ENCODE measurements around the gene ZNF532.

ZNF532 gene

DNA sequence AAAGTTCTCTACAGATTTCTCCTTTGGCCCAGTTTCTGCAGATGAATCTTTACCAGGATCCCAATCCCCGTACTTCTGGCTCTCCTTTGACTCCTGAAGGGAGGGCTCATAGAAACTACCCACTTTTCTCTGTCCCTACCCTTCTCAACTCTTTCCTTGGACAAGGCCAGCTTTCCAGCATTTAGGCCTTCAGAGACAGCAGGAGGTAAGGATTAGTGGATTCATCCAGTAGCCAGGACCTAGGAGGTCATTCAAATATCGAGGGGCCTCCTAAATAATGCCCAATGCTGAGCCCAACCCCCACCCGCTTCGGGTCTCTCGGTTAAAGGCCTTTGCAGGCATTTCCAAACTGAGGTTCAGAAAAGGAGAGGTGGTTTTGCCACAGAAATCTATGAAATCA, 4.8 kb upstream of the ZNF532 start:
- no peak for DNase-seq (ENCODE audit: low read depth)
- TF ChIP-seq, protein P1, sequence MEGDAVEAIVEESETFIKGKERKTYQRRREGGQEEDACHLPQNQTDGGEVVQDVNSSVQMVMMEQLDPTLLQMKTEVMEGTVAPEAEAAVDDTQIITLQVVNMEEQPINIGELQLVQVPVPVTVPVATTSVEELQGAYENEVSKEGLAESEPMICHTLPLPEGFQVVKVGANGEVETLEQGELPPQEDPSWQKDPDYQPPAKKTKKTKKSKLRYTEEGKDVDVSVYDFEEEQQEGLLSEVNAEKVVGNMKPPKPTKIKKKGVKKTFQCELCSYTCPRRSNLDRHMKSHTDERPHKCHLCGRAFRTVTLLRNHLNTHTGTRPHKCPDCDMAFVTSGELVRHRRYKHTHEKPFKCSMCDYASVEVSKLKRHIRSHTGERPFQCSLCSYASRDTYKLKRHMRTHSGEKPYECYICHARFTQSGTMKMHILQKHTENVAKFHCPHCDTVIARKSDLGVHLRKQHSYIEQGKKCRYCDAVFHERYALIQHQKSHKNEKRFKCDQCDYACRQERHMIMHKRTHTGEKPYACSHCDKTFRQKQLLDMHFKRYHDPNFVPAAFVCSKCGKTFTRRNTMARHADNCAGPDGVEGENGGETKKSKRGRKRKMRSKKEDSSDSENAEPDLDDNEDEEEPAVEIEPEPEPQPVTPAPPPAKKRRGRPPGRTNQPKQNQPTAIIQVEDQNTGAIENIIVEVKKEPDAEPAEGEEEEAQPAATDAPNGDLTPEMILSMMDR (conservative IDR thresholded peaks at IDR 0.05; ENCODE audit: low read depth, low read length): no peak
- H3K4me3 ChIP-seq (ENCODE audit: low read length): no peak overlapping the region

GRCh38 chr18:58860747-58861231, 3.9 kb upstream of the ZNF532 start:
- no peak for DNase-seq (ENCODE audit: low read depth)
- H3K4me3 ChIP-seq (ENCODE audit: low read length): no peak overlapping the region
- TF ChIP-seq, protein P1 (conservative IDR thresholded peaks at IDR 0.05; ENCODE audit: low read depth, low read length): no peak

- TF ChIP-seq, protein P1 (conservative IDR thresholded peaks at IDR 0.05; ENCODE audit: low read depth, low read length): no peak
- no peak for DNase-seq (ENCODE audit: low read depth)
- no peak overlapping the region for H3K4me3 ChIP-seq (ENCODE audit: low read length)
Measured at GRCh38 chr18:58861353-58861752, 3.3 kb upstream of the ZNF532 start.

- DNase-seq (ENCODE audit: low read depth): no peak
- no peak overlapping the region for H3K4me3 ChIP-seq (ENCODE audit: low read length)
- TF ChIP-seq, protein P1 (conservative IDR thresholded peaks at IDR 0.05; ENCODE audit: low read depth, low read length): no peak
Measured at GRCh38 chr18:58861861-58862301, 2.8 kb upstream of the ZNF532 start.

DNA sequence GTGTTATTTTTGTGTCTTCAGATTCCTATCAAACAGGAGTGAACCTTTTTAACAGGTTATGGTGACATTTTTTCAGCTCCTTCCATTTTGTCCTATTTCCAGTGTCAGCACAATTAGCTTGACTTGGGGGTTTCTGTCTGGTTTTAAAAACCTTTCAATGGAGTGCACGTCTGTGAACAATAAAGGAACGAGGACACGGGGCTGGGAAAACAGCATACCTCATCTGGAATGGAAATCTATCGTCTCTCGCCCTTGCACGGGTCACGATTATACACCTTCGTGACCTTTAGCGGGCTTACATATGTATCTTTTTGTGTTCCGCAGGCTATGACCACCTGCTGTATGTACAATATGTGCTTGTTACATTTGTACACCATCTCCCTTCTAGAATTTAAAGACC, 2.3 kb upstream of the ZNF532 start:
- TF ChIP-seq, protein P1 (conservative IDR thresholded peaks at IDR 0.05; ENCODE audit: low read depth, low read length): no peak
- no peak overlapping the region for H3K4me3 ChIP-seq (ENCODE audit: low read length)
- no peak for DNase-seq (ENCODE audit: low read depth)

DNA sequence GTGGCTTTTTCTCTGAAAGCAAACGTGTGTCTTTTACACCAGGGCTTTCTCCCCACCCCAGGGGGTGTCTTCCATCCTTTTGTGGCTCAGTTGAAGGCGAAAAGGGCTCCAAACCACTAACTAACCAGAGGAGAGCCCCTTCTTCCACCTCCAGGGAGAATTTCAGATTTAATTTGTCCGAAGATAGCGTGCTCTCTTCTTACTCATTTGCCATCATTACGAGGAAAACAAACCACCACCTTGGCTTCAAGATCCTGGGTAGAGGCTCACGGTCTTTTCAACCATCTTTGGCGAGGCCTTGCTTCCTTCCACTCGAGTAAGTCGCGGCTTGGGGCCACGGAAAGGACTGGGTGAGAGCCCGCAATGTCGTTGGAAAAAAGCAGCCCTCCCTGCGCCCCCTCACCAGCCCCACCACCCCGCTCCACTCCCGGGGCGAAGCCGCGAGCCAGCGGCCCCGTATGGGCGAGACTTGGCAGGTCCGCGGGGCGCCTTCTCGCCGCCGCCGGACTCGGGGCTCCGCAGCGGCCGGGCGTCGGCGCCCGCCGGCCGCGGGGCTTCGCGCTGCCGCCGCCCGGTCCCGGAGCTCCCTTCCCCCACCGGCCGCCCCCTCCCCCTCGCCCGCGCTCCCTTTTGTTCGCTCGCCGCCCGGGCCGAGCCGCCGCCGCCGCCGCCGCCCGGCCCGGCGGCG, 1.7 kb upstream of the ZNF532 start:
- H3K4me3 ChIP-seq (ENCODE audit: low read length): peak overlapping the region; percentile 40
- TF ChIP-seq, protein P1 (conservative IDR thresholded peaks at IDR 0.05; ENCODE audit: low read depth, low read length): no peak
- DNase-seq (ENCODE audit: low read depth): no peak

DNA sequence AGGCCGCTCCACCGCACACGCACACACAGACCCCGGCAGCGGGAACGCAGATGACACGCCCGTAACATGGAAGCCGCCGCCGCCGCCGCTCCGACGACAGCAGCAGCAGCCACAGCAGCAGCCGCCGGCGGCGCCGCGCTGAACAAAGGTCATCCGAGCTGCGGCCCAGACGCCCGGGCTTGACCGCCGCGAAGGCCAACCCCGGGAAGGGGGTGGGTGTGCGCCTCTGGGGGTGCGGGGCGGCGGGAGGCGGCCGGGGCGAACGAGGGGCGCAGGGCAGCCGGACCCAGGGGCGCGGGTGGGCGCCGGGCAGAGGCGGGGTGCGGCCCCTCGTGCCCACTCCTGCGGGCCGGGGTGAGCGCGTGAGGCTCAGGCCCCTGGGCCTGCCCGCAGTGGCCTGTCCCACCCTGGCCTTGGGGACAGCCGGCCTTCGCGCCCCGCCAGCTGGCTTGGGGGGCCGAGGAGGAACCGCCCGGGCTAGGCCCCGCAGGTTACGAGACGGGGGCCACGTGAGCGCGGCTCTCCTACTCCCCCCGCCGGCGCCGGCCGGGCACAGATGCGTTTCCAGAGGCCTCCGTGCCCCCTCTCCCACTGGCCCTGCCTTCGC, 1.0 kb upstream of the ZNF532 start:
- H3K4me3 ChIP-seq (ENCODE audit: low read length): peak overlapping the region; percentile 14
- no peak for DNase-seq (ENCODE audit: low read depth)
- TF ChIP-seq, protein P1 (conservative IDR thresholded peaks at IDR 0.05; ENCODE audit: low read depth, low read length): no peak
